IgD-negative memory B cell (primary cell): ENCODE measurements around the gene GPC5. TPM values are rescaled to one million over a fixed set of nuclear protein-coding genes. Genes with fewer than 3 reads are reported as not detected.

Experiments used
- H3K27ac Mint-ChIP-seq, 3 donors: one replicate each; pipeline ENCODE4 v1.8.0; 2020 to 2022; ENCODE audit warnings: mild to moderate bottlenecking in 3 of 3, mixed read lengths in 3 of 3, moderate library complexity in 1 of 3
- H3K27me3 Mint-ChIP-seq: one replicate; pipeline ENCODE4 v1.8.0; 2021; ENCODE audit warnings: mixed read lengths
- H3K36me3 Mint-ChIP-seq: one replicate; pipeline ENCODE4 v1.8.0; 2020; ENCODE audit warnings: mild to moderate bottlenecking, mixed read lengths
- H3K4me1 Mint-ChIP-seq, 3 donors: one replicate each; pipeline ENCODE4 v1.8.0; 2020 to 2022; ENCODE audit warnings: mixed read lengths in 3 of 3, mild to moderate bottlenecking in 1 of 3
- H3K4me3 Mint-ChIP-seq, 4 donors: one replicate each; pipeline ENCODE4 v1.8.0; 2020 to 2022; ENCODE audit warnings: mild to moderate bottlenecking in 4 of 4, mixed read lengths in 4 of 4, moderate library complexity in 3 of 4
- H3K9me3 Mint-ChIP-seq, 3 donors: one replicate each; pipeline ENCODE4 v1.8.0; 2020 to 2021; ENCODE audit warnings: mixed read lengths in 3 of 3, mild to moderate bottlenecking in 1 of 3
- polyA plus RNA-seq: library from polyadenylated mRNA; unstranded; fragments of 300-500 nt; fragmentation: Illumina TruSeq; gene quantifications from one replicate; pipeline ENCODE4 v1.2.3, GENCODE V29; 2021

Gene GPC5
- polyA plus RNA-seq, 1 donor from 2014 or later = 0.24 TPM

- Mint-ChIP-seq H3K4me3 (no peak overlapping the region), H3K9me3 (peaks cover 0 to 9% (median 7%) of the 10 kb centered on the region in 3 donors), H3K27ac (no peak overlapping the region)
These were observed 909.3 kb downstream of the GPC5 start for GRCh38 chr13:92307752-92308151.

GRCh38 chr13:92312823-92313222 is 914.4 kb downstream of the GPC5 start:
- Mint-ChIP-seq H3K4me3 (no peak overlapping the region), H3K27ac (no peak overlapping the region), H3K4me1 (peaks cover 0 to 1% (median 0%) of the 10 kb centered on the region in 3 donors), H3K9me3 (peaks cover 2 to 10% (median 6%) of the 10 kb centered on the region in 3 donors), H3K36me3 (no peaks in the 10 kb centered on the region), H3K27me3 (no peaks in the 10 kb centered on the region)

More at GRCh38 chr13:92307752-92308151, 909.3 kb downstream of the GPC5 start:
- Mint-ChIP-seq H3K4me1 (peaks cover 0 to 1% (median 0%) of the 10 kb centered on the region in 3 donors), H3K27me3 (no peaks in the 10 kb centered on the region), H3K36me3 (no peaks in the 10 kb centered on the region)

GRCh38 chr13:92313382-92313781 is 915.0 kb downstream of the GPC5 start:
- Mint-ChIP-seq H3K4me1 (peaks cover 0 to 1% (median 0%) of the 10 kb centered on the region in 3 donors), H3K36me3 (no peaks in the 10 kb centered on the region), H3K4me3 (no peak overlapping the region), H3K9me3 (peaks cover 2 to 10% (median 6%) of the 10 kb centered on the region in 3 donors), H3K27me3 (no peaks in the 10 kb centered on the region), H3K27ac (no peak overlapping the region)

GRCh38 chr13:92315265-92315664 is 916.8 kb downstream of the GPC5 start:
- H3K27me3 Mint-ChIP-seq = no peaks in the 10 kb centered on the region
- no peak overlapping the region for H3K27ac Mint-ChIP-seq
- H3K4me1 Mint-ChIP-seq = peaks cover 0 to 1% (median 0%) of the 10 kb centered on the region in 3 donors
- no peak overlapping the region for H3K4me3 Mint-ChIP-seq
- H3K9me3 Mint-ChIP-seq = peaks cover 4 to 11% (median 5%) of the 10 kb centered on the region in 3 donors
- H3K36me3 Mint-ChIP-seq = no peaks in the 10 kb centered on the region

- no peak overlapping the region for H3K4me3 Mint-ChIP-seq
- no peak overlapping the region for H3K27ac Mint-ChIP-seq
- no peaks in the 10 kb centered on the region for H3K36me3 Mint-ChIP-seq
- peaks cover 0 to 1% (median 0%) of the 10 kb centered on the region in 3 donors for H3K4me1 Mint-ChIP-seq
- no peaks in the 10 kb centered on the region for H3K27me3 Mint-ChIP-seq
- H3K9me3 Mint-ChIP-seq = peaks cover 4 to 11% (median 5%) of the 10 kb centered on the region in 3 donors
These were observed 917.6 kb downstream of the GPC5 start for GRCh38 chr13:92316030-92316429.

GRCh38 chr13:92317066-92317465 is 918.6 kb downstream of the GPC5 start:
- Mint-ChIP-seq H3K36me3 (no peaks in the 10 kb centered on the region), H3K9me3 (peaks cover 2 to 11% (median 4%) of the 10 kb centered on the region in 3 donors), H3K4me1 (no peaks in the 10 kb centered on the region), H3K4me3 (no peak overlapping the region), H3K27ac (no peak overlapping the region), H3K27me3 (no peaks in the 10 kb centered on the region)

GRCh38 chr13:92320323-92320722 is 921.9 kb downstream of the GPC5 start:
- H3K27ac Mint-ChIP-seq = no peak overlapping the region
- H3K27me3 Mint-ChIP-seq = no peaks in the 10 kb centered on the region
- no peaks in the 10 kb centered on the region for H3K4me1 Mint-ChIP-seq
- H3K36me3 Mint-ChIP-seq = no peaks in the 10 kb centered on the region
- no peak overlapping the region for H3K4me3 Mint-ChIP-seq
- H3K9me3 Mint-ChIP-seq = peaks cover 4 to 7% (median 6%) of the 10 kb centered on the region in 3 donors

- Mint-ChIP-seq H3K27me3 (no peaks in the 10 kb centered on the region), H3K27ac (no peak overlapping the region), H3K36me3 (no peaks in the 10 kb centered on the region), H3K4me3 (no peak overlapping the region), H3K4me1 (no peaks in the 10 kb centered on the region), H3K9me3 (peaks cover 4 to 7% (median 4%) of the 10 kb centered on the region in 3 donors)
These were observed 922.8 kb downstream of the GPC5 start for GRCh38 chr13:92321174-92321573.

- Mint-ChIP-seq H3K27me3 (no peaks in the 10 kb centered on the region), H3K27ac (no peak overlapping the region), H3K36me3 (peaks cover 2% of the 10 kb centered on the region), H3K9me3 (peaks cover 0 to 8% (median 5%) of the 10 kb centered on the region in 3 donors), H3K4me1 (no peaks in the 10 kb centered on the region), H3K4me3 (no peak overlapping the region)
These were observed 947.2 kb downstream of the GPC5 start for GRCh38 chr13:92345627-92346026.

GRCh38 chr13:92346046-92346445 is 947.6 kb downstream of the GPC5 start:
- Mint-ChIP-seq H3K36me3 (peaks cover 2% of the 10 kb centered on the region), H3K27me3 (no peaks in the 10 kb centered on the region), H3K4me3 (no peak overlapping the region), H3K27ac (no peak overlapping the region), H3K4me1 (no peaks in the 10 kb centered on the region), H3K9me3 (peaks cover 0 to 8% (median 5%) of the 10 kb centered on the region in 3 donors)

GRCh38 chr13:92354583-92354982 is 956.2 kb downstream of the GPC5 start:
- Mint-ChIP-seq H3K27me3 (no peaks in the 10 kb centered on the region), H3K4me3 (no peak overlapping the region), H3K27ac (no peak overlapping the region), H3K9me3 (peaks cover 4 to 13% (median 7%) of the 10 kb centered on the region in 3 donors), H3K36me3 (no peaks in the 10 kb centered on the region), H3K4me1 (no peaks in the 10 kb centered on the region)

GRCh38 chr13:92355213-92355612 is 956.8 kb downstream of the GPC5 start:
- no peaks in the 10 kb centered on the region for H3K4me1 Mint-ChIP-seq
- H3K27me3 Mint-ChIP-seq = no peaks in the 10 kb centered on the region
- H3K27ac Mint-ChIP-seq = no peak overlapping the region
- H3K9me3 Mint-ChIP-seq = peaks cover 4 to 12% (median 8%) of the 10 kb centered on the region in 3 donors
- no peaks in the 10 kb centered on the region for H3K36me3 Mint-ChIP-seq
- no peak overlapping the region for H3K4me3 Mint-ChIP-seq

GRCh38 chr13:92362717-92363116 is 964.3 kb downstream of the GPC5 start:
- Mint-ChIP-seq H3K9me3 (peaks cover 2 to 9% (median 7%) of the 10 kb centered on the region in 3 donors), H3K4me3 (peak overlapping the region in 1 of 4 donors; percentile 79), H3K4me1 (no peaks in the 10 kb centered on the region), H3K36me3 (no peaks in the 10 kb centered on the region), H3K27ac (no peak overlapping the region), H3K27me3 (no peaks in the 10 kb centered on the region)

GRCh38 chr13:92365904-92366303 is 967.5 kb downstream of the GPC5 start:
- H3K9me3 Mint-ChIP-seq = peaks cover 0 to 4% (median 0%) of the 10 kb centered on the region in 3 donors
- no peaks in the 10 kb centered on the region for H3K4me1 Mint-ChIP-seq
- H3K36me3 Mint-ChIP-seq = no peaks in the 10 kb centered on the region
- no peak overlapping the region for H3K27ac Mint-ChIP-seq
- no peak overlapping the region for H3K4me3 Mint-ChIP-seq
- H3K27me3 Mint-ChIP-seq = no peaks in the 10 kb centered on the region

- no peak overlapping the region for H3K4me3 Mint-ChIP-seq
- H3K27ac Mint-ChIP-seq = no peak overlapping the region
- no peaks in the 10 kb centered on the region for H3K27me3 Mint-ChIP-seq
- H3K36me3 Mint-ChIP-seq = no peaks in the 10 kb centered on the region
- peaks cover 0 to 10% (median 5%) of the 10 kb centered on the region in 3 donors for H3K9me3 Mint-ChIP-seq
- no peaks in the 10 kb centered on the region for H3K4me1 Mint-ChIP-seq
These were observed 979.0 kb downstream of the GPC5 start for GRCh38 chr13:92377396-92377795.

- Mint-ChIP-seq H3K9me3 (peaks cover 0 to 10% (median 5%) of the 10 kb centered on the region in 3 donors), H3K27ac (peak overlapping the region in 1 of 3 donors; percentile 71), H3K4me3 (no peak overlapping the region), H3K4me1 (no peaks in the 10 kb centered on the region), H3K27me3 (no peaks in the 10 kb centered on the region), H3K36me3 (no peaks in the 10 kb centered on the region)
These were observed 981.0 kb downstream of the GPC5 start for GRCh38 chr13:92379371-92379770.
